CD4-positive, alpha-beta T cell treated with Interleukin-15 for 4 hours (primary cell): ENCODE data around the gene MAP3K5.

Experiments
- DNase-seq: peaks from one replicate; pipeline ENCODE4 v3.0.0-alpha.2; 2020; ENCODE audit warnings: low spot score

Gene MAP3K5

GRCh38 chr6:136511926-136512325 lies 280.4 kb downstream of the MAP3K5 start:
- no peak for DNase-seq

- DNase-seq = no peak
Observed at GRCh38 chr6:136511397-136511796, 280.9 kb downstream of the MAP3K5 start.

- DNase-seq = no peak
Observed at GRCh38 chr6:136510782-136511181, 281.5 kb downstream of the MAP3K5 start.

- DNase-seq = no peak
Observed at GRCh38 chr6:136510299-136510698, 282.0 kb downstream of the MAP3K5 start.

GRCh38 chr6:136508725-136509392 lies 283.4 kb downstream of the MAP3K5 start:
- DNase-seq = no peak
